Cardiac septum (tissue), 1 donor: ENCODE measurements around the gene PID1. TPM values are rescaled to one million over a fixed set of nuclear protein-coding genes. Genes with fewer than 3 reads are reported as not detected.

ENCODE experiments used
- DNase-seq: peaks from one replicate; pipeline ENCODE4 v3.0.0-alpha.2; 2020; ENCODE audit warnings: low spot score
- intact Hi-C: fragments of 100-400 bp; cut with DNase I; formaldehyde crosslinking; loops from one replicate; pipeline ENCODE4 v1.14.0; 2022
- total RNA-seq: library from RNA; stranded (reverse); fragmentation: NEBNext Ultra II Directional; extraction: Animal tissue kit (Norgen Biotek cat#: 25700); gene quantifications from one replicate; pipeline ENCODE4 v1.2.1, GENCODE V29; 2021
- donor health status: DM: no; HTN: no; CAD: no.

Gene PID1
- total RNA-seq, 1 donor from 2014 or later = 4.3 TPM

GRCh38 chr2:228983700-228984099, 287.4 kb downstream of the PID1 start:
- no peak for DNase-seq
- intact Hi-C loops = no loop called here

- intact Hi-C loops = no loop called here
- DNase-seq = no peak
These were observed 296.9 kb downstream of the PID1 start for GRCh38 chr2:228974169-228974568.
